ENCODE measurements around the gene GPSM1. TPM values are rescaled to one million over a fixed set of nuclear protein-coding genes. Genes with fewer than 3 reads are reported as not detected.
"Not testable (repeated sequence)": the region's sequence is repeated elsewhere in the genome, so short reads cannot be mapped to it uniquely, and the experiment has no call there.

GPSM1 gene
- total RNA-seq, 2 donors from 2014 or later, result 2.3 to 3.4 TPM

- H3K9ac ChIP-seq (ENCODE audit: low read depth in 2 of 2, low read length in 2 of 2), result no peak overlapping the region
- no peak overlapping the region for H3K27ac ChIP-seq
- no peak for TF ChIP-seq CTCF (IDR thresholded peaks at IDR 0.05)
- H3K36me3 ChIP-seq, result no peaks in the 10 kb centered on the region
- no peaks in the 10 kb centered on the region for H3K9me3 ChIP-seq
- no peaks in the 10 kb centered on the region for H3K27me3 ChIP-seq
- no peak for DNase-seq
- intact Hi-C loops (cut with DNase I), result loop anchor here (10.0 kb wide), 1 partner anchor 55 kb away; the partner anchor contains the start of gene SNAPC4
- no peaks in the 10 kb centered on the region for H3K4me1 ChIP-seq
- H3K4me3 ChIP-seq, result no peak overlapping the region
These were observed 22.2 kb downstream of the GPSM1 start for GRCh38 chr9:136349546-136349945.

GRCh38 chr9:136351252-136351800 lies 24.0 kb downstream of the GPSM1 start:
- Histone ChIP-seq H3K36me3 (no peaks in the 10 kb centered on the region), H3K4me1 (no peaks in the 10 kb centered on the region), H3K4me3 (no peak overlapping the region), H3K9me3 (no peaks in the 10 kb centered on the region), H3K27ac (no peak overlapping the region), H3K9ac (ENCODE audit: low read depth in 2 of 2, low read length in 2 of 2) (no peak overlapping the region), H3K27me3 (no peaks in the 10 kb centered on the region)
- no peak for DNase-seq
- intact Hi-C loops (cut with DNase I), result no loop called here
- TF ChIP-seq CTCF (IDR thresholded peaks at IDR 0.05), result no peak

- H3K27ac ChIP-seq; H3K4me3 ChIP-seq; H3K9me3 ChIP-seq; H3K27me3 ChIP-seq; H3K9ac ChIP-seq (ENCODE audit: low read depth in 2 of 2, low read length in 2 of 2); H3K36me3 ChIP-seq; DNase-seq; intact Hi-C loops (cut with DNase I); H3K4me1 ChIP-seq: not testable (repeated sequence)
These were observed 24.5 kb downstream of the GPSM1 start for GRCh38 chr9:136351868-136352267.

- Histone ChIP-seq H3K9ac (ENCODE audit: low read depth in 2 of 2, low read length in 2 of 2) (no peak overlapping the region), H3K4me3 (no peak overlapping the region), H3K4me1 (no peaks in the 10 kb centered on the region), H3K9me3 (no peaks in the 10 kb centered on the region), H3K27ac (no peak overlapping the region), H3K27me3 (no peaks in the 10 kb centered on the region), H3K36me3 (no peaks in the 10 kb centered on the region)
- DNase-seq, result no peak
- intact Hi-C loops (cut with DNase I), result no loop called here
- TF ChIP-seq CTCF (IDR thresholded peaks at IDR 0.05), result no peak
These were observed 25.3 kb downstream of the GPSM1 start for GRCh38 chr9:136352682-136353081.

- no peaks in the 10 kb centered on the region for H3K36me3 ChIP-seq
These were observed 25.7 kb downstream of the GPSM1 start for GRCh38 chr9:136353088-136353487.

More at GRCh38 chr9:136353088-136353487, 25.7 kb downstream of the GPSM1 start:
- Histone ChIP-seq H3K9me3 (no peaks in the 10 kb centered on the region), H3K27me3 (no peaks in the 10 kb centered on the region), H3K4me1 (no peaks in the 10 kb centered on the region), H3K27ac (no peak overlapping the region), H3K9ac (ENCODE audit: low read depth in 2 of 2, low read length in 2 of 2) (no peak overlapping the region), H3K4me3 (no peak overlapping the region)
- no peak for TF ChIP-seq CTCF (IDR thresholded peaks at IDR 0.05)
- no peak for DNase-seq
- intact Hi-C loops (cut with DNase I), result no loop called here
